ENCODE results near the gene ZFHX2. TPM values are rescaled to one million over a fixed set of nuclear protein-coding genes. Genes with fewer than 3 reads are reported as not detected.

ZFHX2 gene
- total and polyA plus RNA-seq, 2 of the 13 experiments (the other 11 are each of a cell fraction or from before 2014, with no cell fraction given): 0.17 to 0.44 TPM

GRCh38 chr14:23478109-23478759 is 73.3 kb downstream of the ZFHX2 start:
- ChIA-PET POLR2A (interaction anchor here (0.6 to 5.1 kb wide), 13 partner anchors 9 to 383 kb away, joined by 3 to 57 read pairs (median 4); partner anchors contain the start of genes ACIN1, AP1G2, C14orf119 and DHRS2), CTCF (ENCODE audit: low intra/inter-chr PET ratio, low total read pairs) (interaction anchor here (0.7 to 9.7 kb wide), 7 partner anchors 9 to 91 kb away, joined by 3 to 275 read pairs (median 5); partner anchors contain the start of genes THTPA and ZFHX2)
- Histone ChIP-seq H3K27ac (ENCODE audit: extremely low read length, insufficient read depth, low read length) (no peak overlapping the region), H3K4me1 (ENCODE audit: insufficient read depth, low read length) (peaks cover 8% of the 10 kb centered on the region), H2AFZ (ENCODE audit: low read length) (no peak overlapping the region), H3K79me2 (ENCODE audit: insufficient read depth, low read length) (no peaks in the 10 kb centered on the region), H3K4me3 (replicated peaks in 1 of 3; ENCODE audit: insufficient read depth in 1 of 3, low read depth in 2 of 3, low read length in 3 of 3) (no peak overlapping the region), H3K9ac (ENCODE audit: insufficient read depth, low read depth, low read length) (no peak overlapping the region), H3K36me3 (replicated peaks in 1 of 2; ENCODE audit: control insufficient read depth in 1 of 2, insufficient read depth in 2 of 2, low read length in 2 of 2) (peaks cover 42 to 73% of the 10 kb centered on the region in 2 experiments), H3K27me3 (ENCODE audit: control insufficient read depth in 1 of 2, insufficient read depth in 2 of 2, low read length in 2 of 2) (no peaks in the 10 kb centered on the region), H3K9me3 (ENCODE audit: low read length) (no peaks in the 10 kb centered on the region), H4K20me1 (ENCODE audit: insufficient read depth, low read length) (peaks cover 10% of the 10 kb centered on the region; the same call in 1 of the 2 replicates), H3K4me2 (ENCODE audit: low read depth, low read length) (no peak overlapping the region)
- WGBS (ENCODE audit: low lambda C conversion rate): 26% methylated on average over 5 of the region's 5 CpGs
- intact Hi-C loops (cut with micrococcal nuclease; ENCODE audit: unreplicated experiment): loop anchor here (1.0 kb wide), 2 partner anchors 61 to 84 kb away; no protein-coding TSS in a partner anchor
- BruUV-seq (replicated peaks): no TSS peak
- DNase-seq (ENCODE audit: low spot score) (peak; percentile 77), FAIRE-seq (peak; percentile 58), ATAC-seq (peak; percentile 33)
- in situ Hi-C loops (cut with HindIII; ENCODE audit: extremely low pct_ligation_motif_present, low pct_unique_long_range_greater_than_20kb): no loop called here
- peak; percentile 58; the same call in 1 of the 2 replicates for TF ChIP-seq ERF (CRISPR knock-in tag; IDR thresholded peaks at IDR 0.05)
- TF ChIP-seq KMT2B (CRISPR knock-in tag; IDR thresholded peaks at IDR 0.05): peak; percentile 41; the same call in 1 of the 2 replicates
- 0 out of 2 replicates have a peak, but pooled peaks have one; percentile 21 for TF ChIP-seq BCL6 (CRISPR knock-in tag; IDR thresholded peaks at IDR 0.05)
- peak; percentile 43; the same call in 1 of the 2 replicates for TF ChIP-seq SMARCC2 (IDR thresholded peaks at IDR 0.05)
- TF ChIP-seq ZSCAN9 (CRISPR knock-in tag; IDR thresholded peaks at IDR 0.05; ENCODE audit: borderline replicate concordance): peak; percentile 71; the same call in 1 of the 2 replicates
- TF ChIP-seq GMEB2 (CRISPR knock-in tag; IDR thresholded peaks at IDR 0.05; ENCODE audit: low read depth): peak; percentile 15; the same call in 1 of the 2 replicates
- peak; percentile 63 for TF ChIP-seq ELF3 (CRISPR knock-in tag; IDR thresholded peaks at IDR 0.05)
- 0 out of 2 replicates have a peak, but pooled peaks have one; percentile 52 for TF ChIP-seq KDM3A (CRISPR knock-in tag; IDR thresholded peaks at IDR 0.05; ENCODE audit: low read depth)
- peak; percentile 84 for TF ChIP-seq RAD21 (CRISPR knock-in tag; IDR thresholded peaks at IDR 0.05)
- peak; percentile 55; the same call in 1 of the 2 replicates for TF ChIP-seq HMGXB3 (CRISPR knock-in tag; IDR thresholded peaks at IDR 0.05; ENCODE audit: borderline replicate concordance)
- TF ChIP-seq KAT8 (CRISPR knock-in tag; IDR thresholded peaks at IDR 0.05): peak; percentile 65; the same call in 1 of the 2 replicates
- TF ChIP-seq GATAD2A (CRISPR knock-in tag; IDR thresholded peaks at IDR 0.05): peak; percentile 57; the same call in 1 of the 2 replicates
- 0 out of 2 replicates have a peak, but pooled peaks have one; percentile 60 for TF ChIP-seq POLR2AphosphoS2 (IDR thresholded peaks at IDR 0.05; ENCODE audit: low read depth, low read length)
- 0 out of 2 replicates have a peak, but pooled peaks have one; percentile 45 for TF ChIP-seq ZNF784 (CRISPR knock-in tag; IDR thresholded peaks at IDR 0.05; ENCODE audit: borderline replicate concordance)
- no peak for TF ChIP-seq DDIT3 (CRISPR knock-in tag; IDR thresholded peaks at IDR 0.05)
- TF ChIP-seq ZNF430 (CRISPR knock-in tag; IDR thresholded peaks at IDR 0.05): no peak
- TF ChIP-seq SMAD3 (CRISPR knock-in tag; IDR thresholded peaks at IDR 0.05): peak; percentile 57; the same call in 1 of the 2 replicates
- peak in 1 of 2 experiments; percentile 72; a peak in 1 of 4 replicates for TF ChIP-seq KLF16 (CRISPR knock-in tag; IDR thresholded peaks at IDR 0.05)

Data from HepG2 (cell line).